ENCODE measurements around the gene SPOCK1. TPM values are rescaled to one million over a fixed set of nuclear protein-coding genes. Genes with fewer than 3 reads are reported as not detected.

The SPOCK1 gene
- total and polyA plus RNA-seq, 2 of the 4 experiments (the other 2 are of a cell fraction), result 5.0 to 20.3 TPM

Small RNA genes lying within 50 kb of the gene (microRNA-seq; reads per million reads assigned to microRNA genes)
- not detected for gene RNA5SP193 (ENCODE audit: insufficient read depth, insufficient read length)

Small RNA genes lying within 50 kb of the gene (small RNA-seq; reads per million reads assigned to genes)
- gene RNA5SP193, result 0 reads per million in 5 experiments

Other genes with a start within 250 kb of the SPOCK1 start
- 4.1 and 4.7 TPM in 2 replicates for gene KLHL3, start 236.8 kb upstream of the SPOCK1 start, total RNA-seq (2012; rRNA removed)
- gene KLHL3, start 236.8 kb upstream of the SPOCK1 start, polyA plus RNA-seq (2012; rRNA removed), result 2.1 and 2.3 TPM in 2 replicates

Data from IMR-90 (cell line).